ENCODE data around the gene PRR5L.
A peak's percentile ranks its signal among the peaks of the same experiment; 100 is the strongest.
"Not testable (repeated sequence)": the region's sequence is repeated elsewhere in the genome, so short reads cannot be mapped to it uniquely, and the experiment has no call there.

PRR5L gene

GRCh38 chr11:36469881-36470802 is 174.1 kb downstream of the PRR5L start:
- DNase-seq, result no peak

- DNase-seq, result no peak
Measured at GRCh38 chr11:36471577-36471976, 175.5 kb downstream of the PRR5L start.

- DNase-seq, result no peak
Measured at GRCh38 chr11:36475192-36475591, 179.1 kb downstream of the PRR5L start.

- peak; percentile 80 for DNase-seq
Measured at GRCh38 chr11:36478700-36479329, 182.7 kb downstream of the PRR5L start.

- DNase-seq, result no peak
Measured at GRCh38 chr11:36480833-36481232, 184.7 kb downstream of the PRR5L start.

GRCh38 chr11:36483042-36483441 is 187.0 kb downstream of the PRR5L start:
- not testable (repeated sequence) for DNase-seq

- no peak for DNase-seq
Measured at GRCh38 chr11:36485298-36486002, 189.4 kb downstream of the PRR5L start.

GRCh38 chr11:36487619-36488018 is 191.5 kb downstream of the PRR5L start:
- DNase-seq, result no peak

GRCh38 chr11:36488096-36488495 is 192.0 kb downstream of the PRR5L start:
- DNase-seq, result no peak

- DNase-seq, result no peak
Measured at GRCh38 chr11:36490026-36490806, 194.1 kb downstream of the PRR5L start.

- DNase-seq, result peak; percentile 42
Measured at GRCh38 chr11:36492724-36493304, 196.7 kb downstream of the PRR5L start.

GRCh38 chr11:36493332-36493731 is 197.2 kb downstream of the PRR5L start:
- DNase-seq, result no peak

- no peak for DNase-seq
Measured at GRCh38 chr11:36498721-36499120, 202.6 kb downstream of the PRR5L start.

- no peak for DNase-seq
Measured at GRCh38 chr11:36499315-36499714, 203.2 kb downstream of the PRR5L start.

- no peak for DNase-seq
Measured at GRCh38 chr11:36500315-36500721, 204.2 kb downstream of the PRR5L start.

GRCh38 chr11:36501236-36501635 is 205.1 kb downstream of the PRR5L start:
- no peak for DNase-seq

GRCh38 chr11:36507824-36508489 is 211.9 kb downstream of the PRR5L start:
- no peak for DNase-seq

- no peak for DNase-seq
Measured at GRCh38 chr11:36508743-36509142, 212.7 kb downstream of the PRR5L start.

- no peak for DNase-seq
Measured at GRCh38 chr11:36509201-36509639, 213.1 kb downstream of the PRR5L start.

- DNase-seq, result peak; percentile 98
Measured at GRCh38 chr11:36509694-36510593, 213.9 kb downstream of the PRR5L start, which contains the start of gene TRAF6. Gene TRAF6 (minus strand): TSS chr11:36510272. CDS start chr11:36501515, 8,757 bp downstream.

GRCh38 chr11:36510594-36510942 is 214.5 kb downstream of the PRR5L start:
- no peak for DNase-seq

All from retina (tissue), 1 donor.